Measurements from ENCODE around the gene BAHCC1.
"Not testable (repeated sequence)": the region's sequence is repeated elsewhere in the genome, so short reads cannot be mapped to it uniquely, and the experiment has no call there.

BAHCC1 gene

GRCh38 chr17:81394921-81395599 is at the start of gene BAHCC1:
Gene BAHCC1, plus strand, starts transcription at chr17:81395457. Its CDS starts 4,283 bp downstream, at chr17:81399740.
- peak; percentile 95 to 100 for DNase-seq

DNA sequence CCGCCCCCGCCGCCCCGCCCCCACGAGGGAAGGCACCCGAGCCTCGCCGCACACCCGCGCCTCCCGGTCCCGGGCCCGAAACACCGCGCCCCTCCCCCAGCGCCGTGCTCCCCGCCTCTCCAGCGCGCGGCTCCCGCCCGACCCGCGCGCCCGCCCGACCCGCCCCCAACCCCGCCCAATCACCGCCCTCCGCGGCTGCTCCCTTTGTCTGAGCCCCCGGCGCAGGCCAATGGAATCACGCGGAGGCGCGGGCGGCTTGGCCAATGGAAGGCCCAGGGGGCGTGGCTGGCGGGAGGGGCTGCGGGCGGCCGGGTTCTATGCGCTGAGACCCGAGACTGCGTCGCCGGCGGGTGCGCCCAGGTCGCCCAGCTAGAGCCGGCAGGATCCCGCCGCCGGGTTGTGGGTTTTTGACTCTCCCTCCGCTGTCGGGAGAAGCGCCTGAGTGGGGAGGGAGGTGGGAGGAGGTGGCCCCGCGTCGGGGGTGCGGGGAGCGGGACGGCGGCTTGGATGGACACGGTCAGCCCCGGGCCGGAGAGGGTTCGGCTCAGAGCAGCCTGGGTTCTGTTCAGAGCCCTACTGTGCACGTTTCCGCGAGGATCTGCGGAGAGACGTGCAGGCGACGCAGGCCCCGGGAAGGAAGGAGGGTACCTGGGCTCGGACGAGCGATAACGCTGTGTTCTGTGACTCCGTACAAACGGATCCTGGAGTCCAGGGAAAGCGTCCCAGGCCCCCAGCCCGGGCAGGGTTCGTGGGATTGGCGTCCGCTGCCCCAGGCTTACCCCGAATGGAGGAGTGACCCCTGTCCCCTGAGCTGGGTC is 49.0 kb upstream of the BAHCC1 start:
- peak; percentile 81 to 91 for DNase-seq

DNA sequence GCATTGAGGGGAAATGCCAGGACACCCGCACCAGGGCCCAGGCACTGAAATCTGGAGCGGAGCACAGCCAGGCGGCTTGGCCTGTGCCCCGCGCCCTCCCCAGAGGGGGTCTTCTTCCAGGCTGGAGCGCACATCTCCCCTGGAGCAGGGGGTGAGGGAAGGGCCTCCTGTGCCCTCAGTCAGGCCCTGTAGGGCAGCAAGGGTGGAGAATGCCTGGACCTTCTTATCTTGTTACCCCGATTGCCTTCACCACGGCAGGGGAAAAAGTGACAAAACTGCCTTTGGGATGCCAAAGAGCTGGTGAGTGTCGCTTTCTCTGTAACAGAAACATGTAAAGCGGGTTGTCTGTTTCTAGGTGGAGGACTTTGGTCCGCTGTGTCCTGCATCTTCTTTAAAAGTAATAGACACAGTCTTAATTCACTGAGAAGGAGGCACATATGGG is 48.3 kb upstream of the BAHCC1 start:
- DNase-seq = no peak

- DNase-seq = no peak
Measured at GRCh38 chr17:81347437-81347836, 47.8 kb upstream of the BAHCC1 start.

DNA sequence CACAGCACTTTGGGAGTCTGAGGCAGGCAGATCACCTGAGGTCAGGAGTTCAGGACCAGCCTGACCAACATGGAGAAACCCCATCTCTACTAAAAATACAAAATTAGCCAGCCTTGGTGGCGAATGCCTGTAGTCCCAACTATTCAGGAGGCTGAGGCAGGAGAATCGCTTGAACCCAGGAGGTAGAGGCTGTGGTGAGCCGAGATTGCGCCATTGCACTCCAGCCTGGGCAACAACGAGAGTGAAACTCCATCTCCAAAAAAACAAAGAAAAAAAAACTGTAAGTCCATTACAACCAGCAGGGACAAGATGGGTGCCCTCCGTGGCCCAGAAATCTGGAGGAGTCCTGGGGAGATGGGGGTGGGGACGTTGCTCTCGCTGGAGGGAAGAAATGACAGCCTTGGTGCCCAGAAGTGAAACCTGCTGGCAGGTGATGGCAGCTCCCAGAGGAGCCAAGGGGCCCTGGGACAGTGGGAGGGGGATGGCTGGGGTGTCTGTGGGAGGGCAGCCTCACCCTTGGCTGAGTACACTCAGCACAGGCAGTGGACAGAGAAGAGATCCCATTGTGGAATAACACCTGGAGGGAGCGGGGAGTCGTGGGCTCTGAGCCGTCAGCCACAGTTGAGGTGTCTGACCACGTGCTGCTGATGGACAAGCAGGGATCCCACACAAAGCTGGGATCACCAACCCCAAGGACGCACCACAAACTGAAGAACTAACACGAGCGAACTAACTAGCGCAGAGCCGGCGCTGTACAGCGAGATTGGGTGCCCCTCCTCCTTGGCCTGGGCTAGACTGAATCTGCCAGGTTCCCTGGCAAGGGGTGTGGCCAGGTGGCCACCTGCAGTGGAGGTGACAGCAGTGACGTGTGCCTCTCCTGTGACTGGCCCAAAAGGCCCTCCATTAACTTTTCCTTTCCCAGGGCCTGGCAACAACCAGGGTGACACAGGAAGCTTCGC is 46.9 kb upstream of the BAHCC1 start:
- no peak for DNase-seq

DNA sequence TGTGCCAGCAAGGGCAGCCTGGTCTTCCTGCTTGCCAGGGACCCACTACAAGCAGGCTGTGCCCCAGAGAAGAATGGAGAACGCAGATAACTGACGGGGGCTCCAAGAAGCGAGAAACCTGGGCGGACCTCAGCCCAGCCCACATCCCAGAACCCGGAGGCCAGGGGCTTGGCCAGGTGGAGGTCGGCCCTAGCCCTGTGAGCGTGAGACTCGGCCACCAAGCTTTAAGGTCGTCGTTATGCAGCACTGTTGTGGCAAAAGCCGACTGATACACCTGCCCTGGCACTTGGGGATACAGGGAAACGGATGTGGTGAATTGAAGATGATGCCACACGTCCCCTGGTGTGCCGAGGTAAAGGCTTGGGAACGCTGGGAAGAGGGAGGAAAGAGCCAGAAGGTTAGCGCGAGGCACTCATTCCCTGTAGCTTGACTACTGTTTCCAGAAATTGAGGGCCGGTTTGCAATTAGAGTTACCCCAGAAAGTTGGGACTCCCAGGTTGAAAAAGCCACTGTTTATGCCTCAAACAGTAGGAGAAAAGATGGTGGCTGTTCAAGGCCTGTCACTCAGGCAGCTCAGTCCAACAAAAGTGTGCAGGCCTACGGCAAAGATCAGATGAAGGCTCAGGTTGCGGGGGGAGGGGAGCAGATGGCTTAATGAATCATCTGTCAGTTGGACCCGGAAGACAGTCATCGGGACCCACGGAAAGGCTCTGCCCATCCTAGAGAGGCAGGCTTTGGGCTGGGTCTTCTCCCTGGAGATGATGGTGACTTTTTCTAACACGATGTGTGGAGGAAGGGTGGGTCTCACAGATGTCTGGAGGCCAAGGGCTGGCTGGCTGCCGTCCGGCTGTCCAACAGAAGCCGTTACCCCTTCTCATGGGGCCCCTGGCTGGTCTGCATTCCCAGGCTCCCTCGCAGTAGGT is 45.6 kb upstream of the BAHCC1 start:
- DNase-seq = no peak

- DNase-seq = no peak
Measured at GRCh38 chr17:81350320-81350890, 44.9 kb upstream of the BAHCC1 start.

- DNase-seq = not testable (repeated sequence)
Measured at GRCh38 chr17:81351329-81352052, 43.8 kb upstream of the BAHCC1 start.

GRCh38 chr17:81352056-81352455 is 43.2 kb upstream of the BAHCC1 start:
- DNase-seq = not testable (repeated sequence)

GRCh38 chr17:81354252-81354953 is 40.9 kb upstream of the BAHCC1 start:
- no peak for DNase-seq

DNA sequence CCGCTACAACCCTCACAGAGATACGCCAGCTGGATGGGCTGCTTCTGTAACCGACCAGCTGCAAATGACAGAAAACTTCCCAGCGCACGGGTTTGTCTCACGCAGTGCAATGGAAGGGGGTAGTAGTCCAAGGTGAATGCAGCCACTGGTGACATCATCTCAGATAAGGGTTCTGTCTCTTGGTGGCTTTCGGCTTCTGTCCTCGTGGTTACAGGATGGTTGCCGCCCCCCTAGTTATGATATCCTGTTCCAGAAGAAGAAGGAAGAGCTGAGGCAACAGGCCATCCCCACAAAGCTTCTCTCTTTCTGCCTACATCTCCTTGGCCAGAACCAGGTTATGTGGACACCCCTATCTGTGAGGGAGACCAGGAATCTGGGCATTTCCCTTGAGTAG is 40.3 kb upstream of the BAHCC1 start:
- DNase-seq = no peak

DNA sequence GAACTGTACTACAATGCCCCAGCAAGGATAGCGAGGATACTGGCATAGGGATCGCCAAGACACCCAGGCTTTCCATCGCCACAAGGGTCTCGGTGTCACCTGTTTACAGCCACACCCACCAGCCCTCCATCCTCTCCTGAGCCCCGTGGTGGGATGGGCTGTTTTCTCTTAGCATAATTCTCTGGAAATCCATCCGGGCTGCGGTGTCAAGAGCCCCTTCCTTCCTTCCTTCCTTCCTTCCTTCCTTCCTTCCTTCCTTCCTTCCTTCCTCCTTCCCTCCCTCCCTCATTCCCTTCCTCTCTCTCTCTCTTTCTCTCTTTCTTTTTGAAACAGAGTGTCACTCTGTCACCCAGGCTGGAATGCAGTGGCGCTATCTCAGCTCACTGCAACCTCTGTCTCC is 36.0 kb upstream of the BAHCC1 start:
- no peak for DNase-seq

- DNase-seq = not testable (repeated sequence)
Measured at GRCh38 chr17:81362001-81362400, 33.3 kb upstream of the BAHCC1 start.

DNA sequence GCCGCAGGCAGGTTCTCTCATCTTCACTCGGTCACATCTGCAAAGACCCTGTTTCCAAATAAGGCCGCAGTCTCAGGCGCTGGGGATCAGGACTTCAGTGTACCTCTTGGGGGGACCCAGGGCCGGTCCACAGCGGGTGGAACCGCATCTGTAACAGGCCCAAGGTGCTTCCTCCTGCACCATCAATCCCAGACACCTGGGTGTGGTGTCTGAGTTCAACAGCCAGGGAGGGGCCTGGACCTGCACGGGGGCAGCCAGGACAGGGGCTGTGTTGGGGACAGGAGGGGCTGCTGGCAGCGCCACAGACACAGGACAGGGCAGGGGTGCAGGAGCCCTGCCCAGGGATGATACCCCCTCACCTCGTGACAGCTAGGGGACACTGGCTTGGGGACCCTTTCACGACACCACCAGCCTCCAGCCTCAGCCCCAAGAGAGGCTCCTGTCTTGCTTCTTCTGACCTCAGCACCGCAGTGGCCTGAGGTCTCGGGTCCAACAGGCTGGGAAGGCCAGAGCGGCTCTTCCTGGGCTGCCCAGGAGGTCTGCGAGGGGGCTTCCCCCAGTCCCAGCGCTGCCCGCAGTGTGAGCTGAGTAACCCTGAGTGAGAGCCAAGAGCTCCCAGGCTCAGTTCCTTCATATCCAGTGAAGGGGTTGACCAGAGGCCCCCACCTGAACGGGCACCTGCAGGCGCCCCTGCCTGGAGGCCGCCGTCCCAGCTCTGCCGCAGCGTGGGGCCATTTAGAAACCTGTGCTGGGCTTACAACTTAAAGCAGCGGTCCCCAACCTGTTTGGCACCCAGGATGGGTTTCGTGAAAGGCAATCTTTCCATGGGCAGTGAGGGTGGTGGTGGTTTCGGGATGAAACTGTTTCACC is 30.7 kb upstream of the BAHCC1 start:
- DNase-seq = no peak

DNA sequence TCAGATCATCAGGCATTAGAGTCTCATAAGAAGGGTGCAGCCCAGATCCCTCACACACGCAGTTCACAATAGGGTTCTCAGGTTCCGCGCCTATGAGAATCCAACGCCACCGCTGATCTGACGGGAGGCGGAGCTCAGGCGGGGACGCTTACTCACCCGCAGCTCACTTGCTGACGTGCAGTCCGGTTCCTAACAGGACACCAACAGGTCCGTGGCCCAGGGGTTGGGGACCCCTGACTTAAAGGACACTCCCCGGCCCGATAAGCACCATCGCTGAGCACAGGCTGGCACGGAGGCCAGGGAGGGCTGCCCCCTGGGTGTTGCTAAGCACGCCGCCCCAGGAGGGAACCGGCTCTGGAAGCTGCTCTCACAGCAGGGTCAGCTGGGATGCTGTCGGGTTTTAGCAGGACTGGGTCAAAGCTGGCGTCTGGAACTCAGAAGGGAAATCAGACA is 30.1 kb upstream of the BAHCC1 start:
- DNase-seq = no peak

GRCh38 chr17:81365601-81366585 is 29.4 kb upstream of the BAHCC1 start:
- no peak for DNase-seq

GRCh38 chr17:81366648-81367047 is 28.6 kb upstream of the BAHCC1 start:
- DNase-seq = no peak

DNA sequence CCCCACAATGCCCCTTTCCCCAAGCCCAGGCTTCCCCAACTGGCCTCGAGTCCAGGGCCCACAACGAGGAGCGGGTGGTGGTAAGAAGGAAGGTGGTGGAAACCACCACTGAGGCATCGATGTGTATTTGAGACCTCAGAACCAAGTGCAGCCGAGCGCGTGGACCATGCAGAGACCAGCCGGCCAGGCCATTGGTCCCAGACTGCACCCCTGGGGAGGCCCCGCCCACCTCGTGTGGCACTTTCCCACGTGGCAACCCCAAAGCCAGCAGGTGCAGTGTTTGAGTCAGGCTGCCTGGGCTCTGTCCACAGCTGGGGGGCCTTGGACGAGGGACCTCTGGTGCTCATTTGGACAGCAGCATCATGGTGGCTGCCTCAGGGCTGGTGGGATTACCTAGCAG is 28.1 kb upstream of the BAHCC1 start:
- DNase-seq = no peak

All from cerebellar nuclear complex (tissue), 1 donor.